ENCODE data around the gene ZNF316. TPM values are rescaled to one million over a fixed set of nuclear protein-coding genes. Genes with fewer than 3 reads are reported as not detected.

Gene ZNF316
- total and polyA plus RNA-seq, 10 of the 15 experiments (the other 5 are each of a cell fraction or from before 2014, with no cell fraction given): 0.03 to 28.9 (median 5.7) TPM

- 84% methylated on average over 11 of the region's 11 CpGs for WGBS (ENCODE audit: insufficient coverage, insufficient replicate concordance, low lambda C conversion rate, missing lambda C conversion rate)
- no peaks in the 10 kb centered on the region; the same call in 2 of the 3 replicates for H3K9me3 ChIP-seq (replicated peaks; ENCODE audit: control insufficient read depth, insufficient read depth, low read length)
- FAIRE-seq (no peak), ATAC-seq (no peak), DNase-seq (ENCODE audit: low read depth, low spot score) (no peak)
- in situ Hi-C loops (cut with MboI): no loop called here
- no peaks in the 10 kb centered on the region for H3K27me3 ChIP-seq (replicated peaks in 1 of 2; ENCODE audit: control insufficient read depth in 2 of 2, insufficient read depth in 2 of 2, low read length in 1 of 2)
- H3K36me3 ChIP-seq (ENCODE audit: control insufficient read depth in 2 of 2, insufficient read depth in 2 of 2, low read length in 1 of 2): peaks cover 5 to 25% of the 10 kb centered on the region in 2 experiments; a peak in 3 of 4 replicates
- POLR2A ChIA-PET: no interaction called here
- CTCF ChIA-PET: no interaction called here
- SMC1A ChIA-PET (ENCODE audit: uncharacterized antibody, unreplicated experiment): no interaction called here
- TF ChIP-seq PBX3 (IDR thresholded peaks at IDR 0.05; ENCODE audit: insufficient replicate concordance, low read depth, low read length): peak; percentile 53
- TF ChIP-seq PKNOX1 (IDR thresholded peaks at IDR 0.05): peak; percentile 74
- no peak for TF ChIP-seq PAX5 (IDR thresholded peaks at IDR 0.05; ENCODE audit: borderline replicate concordance, low read depth, low read length)
- RAD21 ChIA-PET (ENCODE audit: unreplicated experiment): no interaction called here
- peaks cover 22% of the 10 kb centered on the region for H3K79me2 ChIP-seq (ENCODE audit: control insufficient read depth, insufficient read depth, low read length)
- H3K4me1 ChIP-seq (ENCODE audit: control insufficient read depth, insufficient read depth, low read length): peaks cover 9% of the 10 kb centered on the region; the same call in 1 of the 2 replicates
- H2AFZ ChIP-seq (ENCODE audit: control insufficient read depth, low read depth, low read length): no peak overlapping the region
- H3K4me3 ChIP-seq: no peak overlapping the region
- H3K4me2 ChIP-seq (ENCODE audit: control insufficient read depth, insufficient read depth): no peak overlapping the region
- intact Hi-C loops (cut with micrococcal nuclease; ENCODE audit: unreplicated experiment): no loop called here
- no peak overlapping the region for H3K27ac ChIP-seq (ENCODE audit: control insufficient read depth, insufficient read depth)
- H3K9ac ChIP-seq (ENCODE audit: control insufficient read depth, insufficient read depth, low read length): no peak overlapping the region
- BruUV-seq (replicated peaks): no TSS peak
- H4K20me1 ChIP-seq (ENCODE audit: control insufficient read depth, insufficient read depth): no peaks in the 10 kb centered on the region; the same call in 1 of the 2 replicates
These were observed 3.2 kb downstream of the ZNF316 start for GRCh38 chr7:6640246-6640721.
